GM12864 (cell line): ENCODE data around the gene BOD1L1.

Experiments
- DNase-seq: peaks from one replicate; pipeline ENCODE4 v3.0.0-alpha.2; 2011; ENCODE audit warnings: low read depth
- H3K4me3 ChIP-seq: 2 replicates; pipeline ENCODE4 v1.5.1; 2011; ENCODE audit warnings: mild to moderate bottlenecking, low read depth, low read length, control low read depth
- TF ChIP-seq, protein P1 (sequence below): IDR thresholded peaks from 2 replicates; pipeline ENCODE4 v1.5.1; 2011; ENCODE audit warnings: low read depth, mild to moderate bottlenecking, moderate library complexity, low read length, control low read depth, inconsistent platforms; ENCODE audit errors: missing control alignments

BOD1L1 gene

DNA sequence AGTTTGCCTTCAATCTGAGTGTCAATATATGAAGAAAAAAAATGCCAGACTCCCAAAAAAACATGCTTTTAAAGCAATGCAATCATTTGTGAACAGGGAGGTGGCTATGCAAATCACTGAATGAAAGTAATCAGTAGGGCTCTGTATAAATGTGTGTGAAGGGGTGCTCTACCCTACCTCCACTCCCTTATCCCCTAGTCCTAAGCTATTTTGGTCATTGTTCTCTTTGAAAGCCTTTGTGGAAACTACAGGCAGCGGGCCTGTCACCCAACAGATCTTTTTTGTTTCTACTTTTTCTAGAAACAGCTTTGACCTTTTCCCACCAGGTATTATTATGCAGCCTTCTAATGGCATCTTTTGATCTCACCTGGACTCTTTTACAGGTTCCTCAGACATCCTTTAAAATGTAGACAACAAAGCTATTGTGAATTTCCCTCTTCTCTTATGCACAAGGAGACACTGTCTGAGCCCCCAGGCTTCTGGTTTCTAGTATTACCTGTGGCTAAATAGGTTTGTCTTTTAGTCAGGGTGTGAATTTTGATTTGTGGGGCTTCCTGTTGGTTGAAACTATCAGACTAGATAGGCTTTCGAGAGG lies 9.2 kb downstream of the BOD1L1 start:
- DNase-seq: no peak
- no peak overlapping the region for H3K4me3 ChIP-seq
- TF ChIP-seq, protein P1, sequence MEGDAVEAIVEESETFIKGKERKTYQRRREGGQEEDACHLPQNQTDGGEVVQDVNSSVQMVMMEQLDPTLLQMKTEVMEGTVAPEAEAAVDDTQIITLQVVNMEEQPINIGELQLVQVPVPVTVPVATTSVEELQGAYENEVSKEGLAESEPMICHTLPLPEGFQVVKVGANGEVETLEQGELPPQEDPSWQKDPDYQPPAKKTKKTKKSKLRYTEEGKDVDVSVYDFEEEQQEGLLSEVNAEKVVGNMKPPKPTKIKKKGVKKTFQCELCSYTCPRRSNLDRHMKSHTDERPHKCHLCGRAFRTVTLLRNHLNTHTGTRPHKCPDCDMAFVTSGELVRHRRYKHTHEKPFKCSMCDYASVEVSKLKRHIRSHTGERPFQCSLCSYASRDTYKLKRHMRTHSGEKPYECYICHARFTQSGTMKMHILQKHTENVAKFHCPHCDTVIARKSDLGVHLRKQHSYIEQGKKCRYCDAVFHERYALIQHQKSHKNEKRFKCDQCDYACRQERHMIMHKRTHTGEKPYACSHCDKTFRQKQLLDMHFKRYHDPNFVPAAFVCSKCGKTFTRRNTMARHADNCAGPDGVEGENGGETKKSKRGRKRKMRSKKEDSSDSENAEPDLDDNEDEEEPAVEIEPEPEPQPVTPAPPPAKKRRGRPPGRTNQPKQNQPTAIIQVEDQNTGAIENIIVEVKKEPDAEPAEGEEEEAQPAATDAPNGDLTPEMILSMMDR: no peak

- no peak for DNase-seq
- no peak overlapping the region for H3K4me3 ChIP-seq
- TF ChIP-seq, protein P1: no peak
These were observed 9.7 kb downstream of the BOD1L1 start for GRCh38 chr4:13617801-13618200.

- TF ChIP-seq, protein P1: no peak
- H3K4me3 ChIP-seq: no peak overlapping the region
These were observed 10.9 kb downstream of the BOD1L1 start for GRCh38 chr4:13616597-13616996.

GRCh38 chr4:13615161-13615560 lies 12.4 kb downstream of the BOD1L1 start:
- DNase-seq: no peak
- no peak overlapping the region for H3K4me3 ChIP-seq
- TF ChIP-seq, protein P1: no peak

More at GRCh38 chr4:13616597-13616996, 10.9 kb downstream of the BOD1L1 start:
- no peak for DNase-seq

- TF ChIP-seq, protein P1: no peak
- no peak for DNase-seq
- no peak overlapping the region for H3K4me3 ChIP-seq
These were observed 15.0 kb downstream of the BOD1L1 start for GRCh38 chr4:13612569-13612968.

DNA sequence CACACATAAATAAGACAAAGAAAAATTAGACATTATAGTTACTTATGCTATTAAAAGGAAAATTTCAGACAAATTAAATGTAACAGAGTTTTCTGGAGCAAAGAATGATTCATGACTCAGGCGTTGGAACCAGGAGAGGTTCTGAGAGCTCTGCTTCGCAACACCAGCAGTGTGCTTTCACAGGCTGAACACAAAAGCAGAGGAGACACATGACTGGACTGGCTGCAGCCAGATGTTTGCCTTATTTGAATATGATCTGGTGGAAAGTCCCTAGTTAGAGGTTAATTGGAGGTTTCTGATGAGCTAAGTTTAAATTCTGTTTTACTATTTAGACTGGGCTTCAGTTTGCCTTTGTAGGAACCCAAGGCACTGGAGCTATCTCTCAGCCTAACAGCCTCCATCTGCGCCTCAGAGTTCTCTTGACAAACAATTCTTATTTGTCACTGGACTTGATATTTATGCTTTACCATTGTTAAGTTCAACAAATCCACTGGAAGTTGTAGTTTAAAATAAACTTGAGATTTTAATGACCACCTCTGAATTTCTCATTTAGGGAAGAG lies 16.2 kb downstream of the BOD1L1 start:
- TF ChIP-seq, protein P1: no peak
- DNase-seq: no peak
- H3K4me3 ChIP-seq: no peak overlapping the region

GRCh38 chr4:13605330-13605729 lies 22.2 kb downstream of the BOD1L1 start:
- TF ChIP-seq, protein P1: no peak
- H3K4me3 ChIP-seq: no peak overlapping the region
- no peak for DNase-seq
